GM12864 (cell line): ENCODE measurements around the gene ZNF735.
"Not testable (repeated sequence)": the region's sequence is repeated elsewhere in the genome, so short reads cannot be mapped to it uniquely, and the experiment has no call there.

Experiments used
- DNase-seq: peaks from one replicate; pipeline ENCODE4 v3.0.0-alpha.2; 2011; ENCODE audit warnings: low read depth
- H3K4me3 ChIP-seq: 2 replicates; pipeline ENCODE4 v1.5.1; 2011; ENCODE audit warnings: mild to moderate bottlenecking, low read depth, low read length, control low read depth
- CTCF ChIP-seq: IDR thresholded peaks from 2 replicates; pipeline ENCODE4 v1.5.1; 2011; ENCODE audit warnings: low read depth, mild to moderate bottlenecking, moderate library complexity, low read length, control low read depth, inconsistent platforms; ENCODE audit errors: missing control alignments

ZNF735 gene

GRCh38 chr7:64223366-64223765 is 16.4 kb downstream of the ZNF735 start:
- no peak for DNase-seq
- TF ChIP-seq CTCF: no peak
- no peak overlapping the region for H3K4me3 ChIP-seq

GRCh38 chr7:64228174-64228573 is 21.2 kb downstream of the ZNF735 start, which contains the start of gene ZNF679:
Gene ZNF679 (plus strand): TSS chr7:64228474. CDS start chr7:64249118, 20,644 bp downstream.
- DNase-seq, H3K4me3 ChIP-seq: not testable (repeated sequence)

DNA sequence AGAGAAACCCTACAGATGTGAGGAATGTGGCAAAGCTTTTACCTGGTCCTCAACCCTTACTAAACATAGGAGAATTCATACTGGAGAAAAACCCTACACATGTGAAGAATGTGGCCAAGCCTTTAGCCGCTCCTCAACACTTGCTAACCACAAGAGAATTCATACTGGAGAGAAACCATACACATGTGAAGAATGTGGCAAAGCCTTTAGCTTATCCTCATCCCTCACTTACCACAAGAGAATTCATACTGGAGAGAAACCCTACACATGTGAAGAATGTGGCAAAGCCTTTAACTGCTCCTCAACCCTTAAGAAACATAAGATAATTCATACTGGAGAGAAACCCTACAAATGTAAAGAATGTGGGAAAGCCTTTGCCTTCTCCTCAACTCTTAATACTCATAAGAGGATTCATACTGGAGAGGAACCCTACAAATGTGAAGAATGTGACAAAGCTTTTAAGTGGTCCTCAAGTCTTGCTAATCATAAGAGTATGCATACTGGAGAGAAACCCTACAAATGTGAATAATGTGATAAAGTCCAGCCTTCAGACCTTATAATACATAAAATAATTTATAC is 59.4 kb downstream of the ZNF735 start:
- no peak for DNase-seq
- no peak overlapping the region for H3K4me3 ChIP-seq
- TF ChIP-seq CTCF: no peak
